Natural killer cell (primary cell): ENCODE results near the gene HMCN2. TPM values are rescaled to one million over a fixed set of nuclear protein-coding genes. Genes with fewer than 3 reads are reported as not detected.

Experiments used
- ATAC-seq, 3 donors: fragments of 150-1000 bp in 2 of 3; fragments of 200-7000 bp in 1 of 3; cut with Tn5 transposase; 1 replicate in 1 of 3; 2 replicates in 2 of 3; pipeline ENCODE4 v1.10.0; 2021; ENCODE audit warnings: mild to moderate bottlenecking in 2 of 3, moderate library complexity in 2 of 3
- DNase-seq, 2 donors: peaks; one replicate each; pipeline versions ENCODE4 v3.0.0 to v3.0.0-alpha.2; 2013 to 2021; ENCODE audit warnings: mixed read lengths in 1 of 2
- H3K27ac ChIP-seq: one replicate; pipeline ENCODE4 v1.5.1; 2013; ENCODE audit warnings: mild to moderate bottlenecking, low read length
- H3K27me3 ChIP-seq: one replicate; pipeline ENCODE4 v1.6.1; 2013; ENCODE audit warnings: low read length; ENCODE audit not compliant: control insufficient read depth, insufficient read depth
- H3K36me3 ChIP-seq: one replicate; pipeline ENCODE4 v1.6.1; 2013; ENCODE audit warnings: low read length; ENCODE audit not compliant: control insufficient read depth, insufficient read depth
- H3K4me1 ChIP-seq: one replicate; pipeline ENCODE4 v1.6.1; 2013; ENCODE audit warnings: low read length; ENCODE audit not compliant: control insufficient read depth, insufficient read depth
- H3K4me3 ChIP-seq: one replicate; pipeline ENCODE4 v1.5.1; 2013; ENCODE audit warnings: low read length
- H3K9me3 ChIP-seq: one replicate; pipeline ENCODE4 v1.6.1; 2013; ENCODE audit warnings: low read length; ENCODE audit not compliant: control insufficient read depth, insufficient read depth
- H3K27ac Mint-ChIP-seq, 2 donors: one replicate each; pipeline ENCODE4 v1.8.0; 2022; ENCODE audit warnings: mild to moderate bottlenecking in 2 of 2, mixed read lengths in 2 of 2, moderate library complexity in 1 of 2
- H3K27me3 Mint-ChIP-seq, 2 donors: one replicate each; pipeline ENCODE4 v1.8.0; 2022; ENCODE audit warnings: low read depth in 2 of 2, mixed read lengths in 2 of 2
- H3K36me3 Mint-ChIP-seq: one replicate; pipeline ENCODE4 v1.8.0; 2022; ENCODE audit warnings: mixed read lengths
- H3K4me1 Mint-ChIP-seq, 2 donors: one replicate each; pipeline ENCODE4 v1.8.0; 2022; ENCODE audit warnings: mixed read lengths in 2 of 2
- H3K4me3 Mint-ChIP-seq: one replicate; pipeline ENCODE4 v1.8.0; 2022; ENCODE audit warnings: mild to moderate bottlenecking, moderate library complexity, mixed read lengths
- H3K9me3 Mint-ChIP-seq, 2 donors: one replicate each; pipeline ENCODE4 v1.8.0; 2022; ENCODE audit warnings: mixed read lengths in 2 of 2
- WGBS: methylation state at CpG from one replicate; pipeline ENCODE4 v1.1.7; 2013; ENCODE audit warnings: missing lambda C conversion rate; ENCODE audit not compliant: insufficient coverage; 5-methylcytosine and 5-hydroxymethylcytosine counted together
- intact Hi-C: fragments of 100-400 bp; cut with micrococcal nuclease; formaldehyde crosslinking; loops from one replicate; pipeline ENCODE4 v1.14.2; 2022
- total RNA-seq, 4 donors: library from RNA; stranded (reverse); fragments of 120-200 nt in 1 of 4; gene quantifications; one replicate each; pipeline versions ENCODE4 v1.2.3 to v1.2.4, GENCODE V29; 2013 to 2022
- TF ChIP-seq, protein P1 (sequence below): fragments of 200-600 bp; IDR thresholded peaks from one replicate; pipeline ENCODE4 v1.8.0; 2022; ENCODE audit warnings: antibody characterized with exemption

Gene HMCN2
- total RNA-seq, 3 donors from 2014 or later (not counting 1 experiment from before 2014, with no cell fraction given) = not detected

DNA sequence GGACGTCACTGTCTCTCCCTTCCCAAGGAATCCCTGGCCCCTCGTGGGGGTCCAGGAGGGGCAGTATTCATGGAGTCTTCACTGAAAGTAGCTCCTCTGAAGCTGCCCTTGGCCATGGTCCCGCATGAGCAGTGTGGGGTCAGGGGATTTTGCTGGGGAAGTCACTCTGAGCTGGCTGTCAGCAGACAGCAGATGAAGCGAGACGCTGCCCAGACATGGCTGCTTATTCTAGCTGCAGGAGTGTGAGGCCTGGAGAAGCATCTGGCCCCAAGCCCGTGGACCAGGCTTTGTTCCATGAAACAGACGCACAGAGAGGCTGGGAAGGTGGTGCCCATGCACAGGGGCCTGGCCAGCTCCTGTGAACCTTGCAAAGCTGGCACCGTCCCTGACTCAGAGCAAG, 157.7 kb downstream of the HMCN2 start:
- Mint-ChIP-seq H3K9me3 (no peaks in the 10 kb centered on the region), H3K36me3 (no peaks in the 10 kb centered on the region), H3K4me3 (no peak overlapping the region), H3K27me3 (peaks cover 0 to 3% of the 10 kb centered on the region in 2 donors), H3K27ac (no peak overlapping the region), H3K4me1 (no peaks in the 10 kb centered on the region)
- H3K9me3 ChIP-seq = no peaks in the 10 kb centered on the region
- DNase-seq = no peak
- H3K27me3 ChIP-seq = no peaks in the 10 kb centered on the region
- H3K4me1 ChIP-seq = no peaks in the 10 kb centered on the region
- H3K36me3 ChIP-seq = no peaks in the 10 kb centered on the region
- 83% methylated on average over 8 of the region's 8 CpGs for WGBS
- no peak overlapping the region for H3K27ac ChIP-seq
- TF ChIP-seq, protein P1, sequence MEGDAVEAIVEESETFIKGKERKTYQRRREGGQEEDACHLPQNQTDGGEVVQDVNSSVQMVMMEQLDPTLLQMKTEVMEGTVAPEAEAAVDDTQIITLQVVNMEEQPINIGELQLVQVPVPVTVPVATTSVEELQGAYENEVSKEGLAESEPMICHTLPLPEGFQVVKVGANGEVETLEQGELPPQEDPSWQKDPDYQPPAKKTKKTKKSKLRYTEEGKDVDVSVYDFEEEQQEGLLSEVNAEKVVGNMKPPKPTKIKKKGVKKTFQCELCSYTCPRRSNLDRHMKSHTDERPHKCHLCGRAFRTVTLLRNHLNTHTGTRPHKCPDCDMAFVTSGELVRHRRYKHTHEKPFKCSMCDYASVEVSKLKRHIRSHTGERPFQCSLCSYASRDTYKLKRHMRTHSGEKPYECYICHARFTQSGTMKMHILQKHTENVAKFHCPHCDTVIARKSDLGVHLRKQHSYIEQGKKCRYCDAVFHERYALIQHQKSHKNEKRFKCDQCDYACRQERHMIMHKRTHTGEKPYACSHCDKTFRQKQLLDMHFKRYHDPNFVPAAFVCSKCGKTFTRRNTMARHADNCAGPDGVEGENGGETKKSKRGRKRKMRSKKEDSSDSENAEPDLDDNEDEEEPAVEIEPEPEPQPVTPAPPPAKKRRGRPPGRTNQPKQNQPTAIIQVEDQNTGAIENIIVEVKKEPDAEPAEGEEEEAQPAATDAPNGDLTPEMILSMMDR = no peak
- H3K4me3 ChIP-seq = no peak overlapping the region
- ATAC-seq = no peak
- intact Hi-C loops = no loop called here

DNA sequence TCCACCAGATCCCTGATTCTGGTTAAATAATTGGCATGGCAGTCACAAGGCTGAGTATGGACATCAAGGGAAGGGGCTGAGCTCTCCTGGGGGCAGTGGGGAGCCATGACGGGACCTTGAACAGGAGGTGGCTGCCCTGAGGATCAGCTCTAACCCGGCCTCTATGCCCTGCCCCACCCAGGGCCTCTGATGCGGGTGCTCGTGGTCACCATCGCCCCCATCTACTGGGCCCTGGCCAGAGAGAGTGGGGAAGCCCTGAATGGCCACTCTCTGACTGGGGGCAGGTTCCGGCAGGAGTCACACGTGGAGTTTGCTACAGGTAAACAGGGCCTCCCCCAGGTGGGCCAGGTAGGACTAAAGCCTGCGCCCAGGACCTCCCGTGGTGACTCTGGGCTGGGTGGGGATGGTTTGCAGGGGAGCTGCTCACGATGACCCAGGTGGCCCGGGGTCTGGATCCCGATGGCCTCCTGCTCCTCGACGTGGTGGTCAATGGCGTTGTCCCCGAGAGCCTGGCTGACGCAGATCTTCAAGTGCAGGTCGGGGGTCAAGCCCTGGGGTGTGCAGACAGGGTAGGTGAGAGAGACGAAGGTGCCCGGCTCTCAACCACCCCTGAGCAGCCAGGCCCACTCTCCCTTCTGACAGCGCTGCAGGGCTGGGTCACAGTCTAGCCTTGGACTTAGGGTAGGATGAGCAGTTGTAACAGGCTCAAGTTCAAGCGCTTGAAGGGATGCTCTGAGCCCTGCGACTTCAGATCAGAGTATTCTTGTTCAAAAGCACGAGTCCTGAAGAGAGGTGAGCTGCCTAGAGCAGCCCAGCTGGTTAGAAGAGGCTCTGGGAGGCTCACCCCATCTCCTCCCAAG, 159.3 kb downstream of the HMCN2 start:
- no peak overlapping the region for H3K4me3 ChIP-seq
- intact Hi-C loops = no loop called here
- no peak overlapping the region for H3K27ac ChIP-seq
- no peaks in the 10 kb centered on the region for H3K4me1 ChIP-seq
- 88% methylated on average over 24 of the region's 24 CpGs for WGBS
- Mint-ChIP-seq H3K9me3 (no peaks in the 10 kb centered on the region), H3K27ac (no peak overlapping the region), H3K36me3 (no peaks in the 10 kb centered on the region), H3K27me3 (peaks cover 0 to 7% of the 10 kb centered on the region in 2 donors), H3K4me3 (no peak overlapping the region), H3K4me1 (no peaks in the 10 kb centered on the region)
- H3K36me3 ChIP-seq = no peaks in the 10 kb centered on the region
- no peak for DNase-seq
- H3K9me3 ChIP-seq = peaks cover under 1% of the 10 kb centered on the region
- ATAC-seq = no peak
- TF ChIP-seq, protein P1 = no peak
- H3K27me3 ChIP-seq = no peaks in the 10 kb centered on the region

DNA sequence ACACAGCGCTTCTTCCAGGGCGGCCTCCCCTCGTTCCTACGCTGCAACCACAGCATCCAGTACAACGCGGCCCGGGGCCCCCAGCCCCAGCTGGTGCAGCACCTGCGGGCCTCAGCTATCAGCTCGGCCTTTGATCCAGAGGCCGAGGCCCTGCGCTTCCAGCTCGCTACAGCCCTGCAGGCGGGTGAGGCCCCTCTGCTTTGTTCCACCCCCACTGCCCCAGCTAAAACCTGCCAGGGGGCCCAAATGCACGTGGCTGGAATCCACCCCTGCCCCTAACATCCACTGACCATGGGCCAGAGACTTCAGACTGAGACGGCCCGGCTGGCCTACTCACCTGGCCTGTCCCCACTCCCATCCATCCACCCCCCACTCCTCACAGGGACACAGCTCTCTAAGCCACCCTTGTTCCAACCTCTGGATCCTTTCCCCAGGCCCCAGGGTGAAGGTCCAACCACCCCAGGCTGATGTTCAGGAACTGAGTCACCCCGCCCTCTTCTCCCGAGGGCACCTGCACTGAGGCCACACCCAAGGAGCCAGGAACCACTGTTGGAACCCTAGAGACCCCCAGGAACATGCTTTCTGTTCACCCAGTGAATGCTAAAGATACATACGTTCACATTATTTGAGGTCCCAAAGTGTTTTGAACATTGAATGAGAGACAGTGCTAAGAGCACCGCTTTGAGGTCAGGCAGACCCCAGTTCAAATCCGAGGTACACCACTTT, 160.3 kb downstream of the HMCN2 start:
- Mint-ChIP-seq H3K4me1 (no peaks in the 10 kb centered on the region), H3K27ac (no peak overlapping the region), H3K36me3 (no peaks in the 10 kb centered on the region), H3K4me3 (no peak overlapping the region), H3K27me3 (peaks cover 0 to 9% of the 10 kb centered on the region in 2 donors), H3K9me3 (no peaks in the 10 kb centered on the region)
- WGBS = 83% methylated on average over 21 of the region's 21 CpGs
- Histone ChIP-seq H3K27ac (no peak overlapping the region), H3K4me1 (no peaks in the 10 kb centered on the region), H3K4me3 (no peak overlapping the region), H3K9me3 (peaks cover 9% of the 10 kb centered on the region), H3K36me3 (no peaks in the 10 kb centered on the region), H3K27me3 (no peaks in the 10 kb centered on the region)
- no peak for ATAC-seq
- TF ChIP-seq, protein P1 = no peak
- intact Hi-C loops = no loop called here
- no peak for DNase-seq
